Erythroblast (primary cell): ENCODE measurements around the gene MMADHC.

Source experiments
- DNase-seq, 2 experiments: peaks; one replicate each; lab custom pipeline; 2025; lab: John Stamatoyannopoulos, UW
- GATA1 ChIP-seq: IDR thresholded peaks from 2 replicates; pipeline ENCODE4 v1.6.1; 2011; ENCODE audit warnings: low read depth, mild to moderate bottlenecking, control low read depth, low read length, moderate library complexity
- POLR2A ChIP-seq: IDR thresholded peaks from 2 replicates; pipeline ENCODE4 v1.6.1; 2011; ENCODE audit warnings: mild to moderate bottlenecking, low read length

MMADHC gene

DNA sequence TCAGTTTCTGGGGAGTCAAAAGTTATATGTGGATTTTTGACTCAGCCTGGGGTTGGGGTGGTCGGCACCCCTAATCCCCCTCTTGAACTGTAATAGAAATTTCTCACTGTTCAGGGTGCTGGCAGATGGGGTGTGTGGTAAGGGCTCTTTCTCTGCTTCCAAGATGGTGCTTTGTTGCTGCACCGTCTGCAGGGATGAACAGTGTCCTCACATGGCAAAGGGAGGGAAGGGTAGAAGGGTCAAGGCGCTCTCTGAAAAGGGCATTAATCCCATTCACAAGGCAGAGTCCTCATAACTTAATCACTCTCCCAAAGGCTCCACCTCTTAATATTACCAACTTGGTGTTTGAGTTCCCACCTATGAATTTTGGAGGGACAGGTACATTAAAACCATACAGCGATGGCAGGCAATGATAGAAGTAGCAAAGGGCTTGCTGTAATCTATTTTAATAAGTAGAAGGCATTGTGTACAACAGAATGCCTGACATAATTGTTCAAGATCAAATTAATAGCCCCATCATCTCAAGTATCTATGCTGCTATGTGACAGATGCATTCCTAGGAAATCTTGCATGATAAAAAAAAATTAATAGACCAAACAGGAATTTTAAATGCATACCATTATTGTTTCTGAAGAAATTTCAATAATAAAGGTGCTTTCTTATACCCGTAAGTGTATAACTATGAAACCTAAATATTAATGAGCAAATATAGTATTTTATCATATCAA lies 28.1 kb downstream of the MMADHC start:
- TF ChIP-seq GATA1 (no peak), POLR2A (no peak)

GRCh38 chr2:149556452-149556851 lies 31.1 kb downstream of the MMADHC start:
- TF ChIP-seq GATA1 (no peak), POLR2A (no peak)
- no peak for DNase-seq

More for the DNA sequence above, 28.1 kb downstream of the MMADHC start:
- DNase-seq, result no peak

GRCh38 chr2:149552830-149553229 lies 34.7 kb downstream of the MMADHC start:
- DNase-seq, result no peak
- no peak for TF ChIP-seq GATA1
- no peak for TF ChIP-seq POLR2A

DNA sequence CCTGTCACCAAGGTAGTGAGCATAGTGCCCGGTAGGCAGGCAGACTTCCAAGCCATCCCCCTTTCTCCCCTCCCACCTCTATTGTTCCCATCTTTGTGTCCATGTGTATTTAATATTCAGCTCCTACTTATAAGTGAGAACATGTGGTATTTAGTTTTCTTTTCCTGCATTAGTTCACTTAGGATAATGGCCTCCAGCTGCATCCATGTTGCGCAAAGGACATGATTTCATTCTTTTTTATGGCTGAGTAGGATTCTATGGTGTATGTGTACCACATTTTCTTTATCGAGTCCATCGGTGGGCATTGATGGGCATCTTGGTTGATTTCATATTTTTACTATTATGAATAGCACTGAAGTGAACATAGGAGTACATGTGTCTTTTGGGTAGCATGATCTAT lies 35.3 kb downstream of the MMADHC start:
- DNase-seq, result no peak
- TF ChIP-seq POLR2A (no peak), GATA1 (no peak)

DNA sequence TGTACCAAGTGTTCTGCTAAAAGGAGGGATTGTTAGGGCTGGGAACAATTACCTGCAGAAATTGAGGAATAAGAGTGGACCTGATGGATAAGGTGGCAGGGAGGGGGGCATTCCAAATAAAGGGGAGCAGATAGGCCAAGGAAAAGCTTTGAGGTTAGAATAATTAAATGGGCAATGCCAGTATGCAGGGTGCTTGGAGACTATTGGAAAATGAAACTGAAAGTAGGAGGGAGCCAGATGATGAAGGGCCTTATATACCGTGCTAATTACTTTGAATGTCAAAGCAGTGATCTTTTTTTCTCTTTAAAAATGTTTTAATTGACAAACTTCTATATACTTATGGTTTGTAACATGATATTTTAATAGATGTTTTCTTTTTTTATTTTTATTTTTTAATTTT lies 42.9 kb downstream of the MMADHC start:
- DNase-seq, result no peak
- no peak for TF ChIP-seq GATA1
- no peak for TF ChIP-seq POLR2A

DNA sequence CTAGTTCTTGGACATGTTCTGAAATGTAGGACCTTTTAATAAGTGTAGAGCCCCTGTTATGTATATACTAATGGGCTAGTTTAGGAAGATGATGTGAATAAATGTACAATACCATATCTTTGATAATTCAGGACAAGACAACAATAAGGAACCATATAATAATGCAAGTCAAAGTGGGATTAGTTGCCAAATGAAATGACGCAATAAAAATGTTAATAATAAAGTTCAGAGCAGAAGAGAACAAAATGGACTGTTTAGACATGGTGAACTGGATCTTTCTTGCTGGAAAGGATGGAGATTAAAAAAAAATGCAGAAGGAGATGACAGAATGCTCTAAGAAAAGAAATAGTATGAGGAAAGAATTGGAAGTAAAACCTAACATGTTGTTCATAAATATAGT lies 43.7 kb downstream of the MMADHC start:
- DNase-seq, result no peak
- TF ChIP-seq POLR2A, result no peak
- TF ChIP-seq GATA1, result no peak

DNA sequence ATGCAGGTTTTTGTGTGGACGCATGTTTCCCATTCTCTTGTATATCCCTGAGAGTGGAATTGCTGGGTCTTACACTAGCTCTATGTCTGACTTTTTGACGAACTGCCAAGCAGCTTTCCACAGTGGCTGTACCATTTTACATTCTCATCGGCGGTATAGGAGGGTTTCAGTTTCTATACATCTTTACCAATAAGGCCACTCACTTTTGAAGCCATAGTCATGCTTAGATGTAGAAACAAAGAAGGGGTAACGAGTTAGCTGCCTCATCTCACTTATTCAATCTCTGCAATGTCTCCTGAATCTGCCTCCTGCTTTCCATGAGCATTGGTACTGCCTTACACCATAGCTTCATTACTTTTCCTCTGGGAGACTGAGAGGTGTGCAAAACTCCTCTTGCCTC lies 47.4 kb downstream of the MMADHC start:
- no peak for TF ChIP-seq GATA1
- TF ChIP-seq POLR2A, result no peak

GRCh38 chr2:149538138-149538833 lies 49.3 kb downstream of the MMADHC start:
- DNase-seq, result no peak
- TF ChIP-seq POLR2A (no peak), GATA1 (no peak)

More for the DNA sequence above, 47.4 kb downstream of the MMADHC start:
- no peak for DNase-seq

GRCh38 chr2:149537092-149537726 lies 50.4 kb downstream of the MMADHC start:
- TF ChIP-seq GATA1 (no peak), POLR2A (no peak)
- DNase-seq, result no peak

GRCh38 chr2:149536649-149537048 lies 50.9 kb downstream of the MMADHC start:
- no peak for DNase-seq
- no peak for TF ChIP-seq POLR2A
- TF ChIP-seq GATA1, result no peak

GRCh38 chr2:149534674-149535073 lies 52.9 kb downstream of the MMADHC start:
- DNase-seq, result no peak
- TF ChIP-seq GATA1, result no peak
- no peak for TF ChIP-seq POLR2A

DNA sequence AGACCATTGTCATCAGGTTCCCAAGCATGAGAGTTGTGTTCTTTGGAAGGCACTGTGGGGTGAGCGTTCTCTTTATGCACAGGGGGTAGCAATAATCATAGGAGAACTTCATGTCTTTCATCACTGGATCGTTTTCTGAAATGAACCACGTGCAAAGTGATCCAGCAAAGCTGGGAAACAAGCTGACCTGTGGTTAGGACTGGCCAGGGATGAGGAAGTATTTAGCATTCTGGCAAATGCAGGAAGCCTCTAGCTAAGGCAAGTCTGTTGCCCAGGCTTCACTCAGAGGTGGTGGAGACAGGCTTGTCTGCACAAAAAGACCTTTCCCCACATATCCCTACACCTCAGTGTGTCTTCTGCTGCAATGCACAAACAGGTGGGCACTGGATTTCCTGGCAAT lies 58.6 kb downstream of the MMADHC start:
- DNase-seq, result no peak
- TF ChIP-seq GATA1, result no peak
- TF ChIP-seq POLR2A, result no peak

DNA sequence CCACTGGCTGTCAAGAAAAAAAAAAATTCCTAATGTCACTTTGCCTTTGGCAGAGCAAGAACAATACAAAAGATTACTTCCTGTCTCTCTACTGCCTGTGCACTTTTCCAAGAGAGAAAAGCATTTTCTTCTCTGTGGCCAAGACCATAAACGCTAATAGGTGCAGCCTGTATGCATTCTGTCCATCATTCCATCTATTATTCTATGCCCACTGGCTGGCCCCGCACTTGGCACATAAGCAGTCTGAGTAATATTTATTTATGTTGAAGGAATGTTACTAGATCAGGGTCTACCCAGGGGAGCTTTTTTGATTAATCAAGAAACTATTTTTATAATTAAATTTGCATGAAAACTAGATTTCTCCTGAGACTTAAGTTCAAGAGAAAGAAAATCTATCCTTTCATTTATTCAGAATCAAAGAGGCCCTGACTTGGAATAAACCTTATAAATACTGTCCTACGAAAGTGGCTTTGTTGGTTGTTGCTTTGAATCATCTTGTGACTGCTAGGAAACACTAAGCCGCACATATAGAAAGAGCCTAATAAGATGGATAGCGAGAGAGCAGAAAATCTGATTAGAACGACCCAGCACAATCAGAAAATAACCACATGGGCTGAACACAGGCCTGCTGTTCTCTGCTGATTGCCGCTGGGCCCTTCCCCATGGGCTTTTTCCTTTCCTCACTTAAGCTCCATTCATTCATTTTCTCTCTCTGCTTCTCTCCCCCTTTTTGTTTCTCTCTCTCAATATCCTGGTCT lies 59.4 kb downstream of the MMADHC start:
- TF ChIP-seq POLR2A, result no peak
- no peak for TF ChIP-seq GATA1
- no peak for DNase-seq
